HEK293T (cell line): ENCODE measurements around the gene SYS1.
"Not testable (repeated sequence)": the region's sequence is repeated elsewhere in the genome, so short reads cannot be mapped to it uniquely, and the experiment has no call there.

Source experiments
- ELF4 ChIP-seq: fragments of 450-650 bp; IDR thresholded peaks from 2 replicates; pipeline ENCODE4 v1.6.1; 2017; ENCODE audit warnings: antibody characterized with exemption
- FOXK2 ChIP-seq: fragments of 450-650 bp; IDR thresholded peaks from 2 replicates; pipeline ENCODE4 v1.6.1; 2016; ENCODE audit warnings: mild to moderate bottlenecking
- HDGF ChIP-seq: fragments of 450-650 bp; IDR thresholded peaks from 2 replicates; pipeline ENCODE4 v1.6.1; 2017; ENCODE audit warnings: antibody characterized with exemption, borderline replicate concordance
- L3MBTL2 ChIP-seq: fragments of 450-650 bp; conservative IDR thresholded peaks from 2 replicates; pipeline ENCODE4 v1.6.1; 2016; ENCODE audit warnings: mild to moderate bottlenecking
- NFRKB ChIP-seq: fragments of 450-650 bp; IDR thresholded peaks from 2 replicates; pipeline ENCODE4 v1.6.1; 2016; ENCODE audit warnings: mild to moderate bottlenecking, moderate library complexity
- SP1 ChIP-seq: fragments of 450-650 bp; IDR thresholded peaks from 2 replicates; pipeline ENCODE4 v1.6.1; 2017
- SUZ12 ChIP-seq: fragments of 450-650 bp; IDR thresholded peaks from 2 replicates; pipeline ENCODE4 v1.6.1; 2016; ENCODE audit warnings: mild to moderate bottlenecking
- TARDBP ChIP-seq: fragments of 450-650 bp; IDR thresholded peaks from 2 replicates; pipeline ENCODE4 v1.6.1; 2016
- TF ChIP-seq, protein P1 (sequence below): fragments of 450-650 bp; IDR thresholded peaks from 2 replicates; pipeline ENCODE4 v1.6.1; 2016

DNA sequence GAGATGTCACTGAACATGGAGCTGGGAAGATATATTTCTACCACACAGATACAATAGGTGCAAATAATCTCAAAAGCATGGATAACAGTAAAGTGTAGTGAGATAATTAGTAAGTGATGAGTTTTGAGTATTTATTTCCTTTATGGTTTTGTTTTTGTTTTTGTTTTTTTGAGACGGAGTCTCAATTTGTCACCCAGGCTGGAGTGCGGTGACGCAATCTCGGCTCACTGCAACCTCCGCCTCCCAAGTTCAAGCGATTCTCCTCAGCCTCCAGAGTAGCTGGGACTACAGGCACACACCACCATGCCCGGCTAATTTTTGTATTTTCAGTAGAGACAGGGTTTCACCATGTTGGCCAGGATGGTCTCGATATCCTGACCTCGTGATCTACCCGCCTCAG is 12.2 kb upstream of the SYS1 start:
- not testable (repeated sequence) for TF ChIP-seq NFRKB, L3MBTL2, HDGF, SP1, SUZ12, ELF4, TARDBP, FOXK2
- TF ChIP-seq, protein P1, sequence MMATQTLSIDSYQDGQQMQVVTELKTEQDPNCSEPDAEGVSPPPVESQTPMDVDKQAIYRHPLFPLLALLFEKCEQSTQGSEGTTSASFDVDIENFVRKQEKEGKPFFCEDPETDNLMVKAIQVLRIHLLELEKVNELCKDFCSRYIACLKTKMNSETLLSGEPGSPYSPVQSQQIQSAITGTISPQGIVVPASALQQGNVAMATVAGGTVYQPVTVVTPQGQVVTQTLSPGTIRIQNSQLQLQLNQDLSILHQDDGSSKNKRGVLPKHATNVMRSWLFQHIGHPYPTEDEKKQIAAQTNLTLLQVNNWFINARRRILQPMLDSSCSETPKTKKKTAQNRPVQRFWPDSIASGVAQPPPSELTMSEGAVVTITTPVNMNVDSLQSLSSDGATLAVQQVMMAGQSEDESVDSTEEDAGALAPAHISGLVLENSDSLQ: not testable (repeated sequence)
